Large intestine (tissue), 3 donors: ENCODE measurements around the gene SSH3. TPM values are rescaled to one million over a fixed set of nuclear protein-coding genes. Genes with fewer than 3 reads are reported as not detected.

Experiments used
- DNase-seq, 2 donors: peaks; one replicate each; pipeline versions ENCODE4 v3.0.0 to v3.0.0-alpha.2; 2013
- H3K27ac ChIP-seq: one replicate; pipeline ENCODE4 v1.5.1; 2013; ENCODE audit warnings: low read length
- H3K27me3 ChIP-seq: 2 replicates; pipeline ENCODE4 v1.6.1; 2013; ENCODE audit warnings: low read length; ENCODE audit not compliant: control insufficient read depth, insufficient read depth
- H3K36me3 ChIP-seq: 2 replicates; pipeline ENCODE4 v1.6.1; 2013; ENCODE audit warnings: low read length; ENCODE audit not compliant: control insufficient read depth, insufficient read depth
- H3K4me1 ChIP-seq: one replicate; pipeline ENCODE4 v1.6.1; 2013; ENCODE audit warnings: low read length; ENCODE audit not compliant: control insufficient read depth, insufficient read depth
- H3K4me3 ChIP-seq: one replicate; pipeline ENCODE4 v1.5.1; 2013; ENCODE audit warnings: low read length
- H3K9me3 ChIP-seq: one replicate; pipeline ENCODE4 v1.6.1; 2013; ENCODE audit warnings: mild to moderate bottlenecking, low read depth, low read length, moderate library complexity; ENCODE audit not compliant: control insufficient read depth
- WGBS: methylation state at CpG from one replicate; pipeline ENCODE4 v1.1.5; 2013; ENCODE audit warnings: low lambda C conversion rate; ENCODE audit not compliant: insufficient coverage; 5-methylcytosine and 5-hydroxymethylcytosine counted together
- polyA plus RNA-seq: library from polyadenylated mRNA; unstranded; fragments of 120-200 nt; gene quantifications from one replicate; pipeline ENCODE4 v1.2.1, GENCODE V29; 2013

Gene SSH3
- polyA plus RNA-seq, 1 donor = 36.4 TPM

DNA sequence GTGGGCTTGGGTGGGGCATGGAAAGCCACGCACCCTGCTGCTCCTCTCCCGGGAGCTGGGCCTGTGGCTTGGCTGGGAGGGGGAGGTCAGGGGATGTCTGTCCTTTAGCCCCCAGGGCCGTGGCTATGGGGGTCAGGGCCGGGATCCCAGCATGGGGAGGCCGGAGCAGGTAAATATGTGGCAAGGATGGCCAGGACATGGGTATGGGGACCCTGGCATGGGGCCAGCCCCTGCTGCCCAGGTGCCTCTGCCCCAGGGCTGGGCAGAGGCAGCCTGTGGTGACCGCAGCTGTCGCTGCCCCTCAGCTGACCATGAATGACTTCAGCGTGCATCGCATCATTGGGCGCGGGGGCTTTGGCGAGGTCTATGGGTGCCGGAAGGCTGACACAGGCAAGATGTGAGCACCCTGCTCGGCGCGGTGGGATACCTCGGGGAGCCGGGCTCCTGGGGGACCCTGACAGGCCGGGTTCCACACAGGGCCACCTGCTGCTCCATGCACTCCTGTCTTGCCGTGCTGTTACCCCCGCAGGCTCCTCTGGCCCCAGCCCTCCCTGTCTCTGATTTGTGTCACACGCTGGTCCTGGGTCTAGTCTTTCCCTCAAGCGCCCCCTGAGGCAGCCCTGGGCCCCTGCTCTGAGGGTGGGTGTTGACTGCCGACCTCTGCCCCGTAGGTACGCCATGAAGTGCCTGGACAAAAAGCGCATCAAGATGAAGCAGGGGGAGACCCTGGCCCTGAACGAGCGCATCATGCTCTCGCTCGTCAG, 22.4 kb upstream of the SSH3 start:
- Histone ChIP-seq H3K27ac (no peak overlapping the region), H3K4me3 (no peak overlapping the region), H3K27me3 (no peaks in the 10 kb centered on the region), H3K36me3 (peaks cover 92% of the 10 kb centered on the region), H3K4me1 (peaks cover 17% of the 10 kb centered on the region), H3K9me3 (no peaks in the 10 kb centered on the region)
- DNase-seq = no peak
- WGBS = no CpG with 5 or more reads among the region's 31 CpGs

DNA sequence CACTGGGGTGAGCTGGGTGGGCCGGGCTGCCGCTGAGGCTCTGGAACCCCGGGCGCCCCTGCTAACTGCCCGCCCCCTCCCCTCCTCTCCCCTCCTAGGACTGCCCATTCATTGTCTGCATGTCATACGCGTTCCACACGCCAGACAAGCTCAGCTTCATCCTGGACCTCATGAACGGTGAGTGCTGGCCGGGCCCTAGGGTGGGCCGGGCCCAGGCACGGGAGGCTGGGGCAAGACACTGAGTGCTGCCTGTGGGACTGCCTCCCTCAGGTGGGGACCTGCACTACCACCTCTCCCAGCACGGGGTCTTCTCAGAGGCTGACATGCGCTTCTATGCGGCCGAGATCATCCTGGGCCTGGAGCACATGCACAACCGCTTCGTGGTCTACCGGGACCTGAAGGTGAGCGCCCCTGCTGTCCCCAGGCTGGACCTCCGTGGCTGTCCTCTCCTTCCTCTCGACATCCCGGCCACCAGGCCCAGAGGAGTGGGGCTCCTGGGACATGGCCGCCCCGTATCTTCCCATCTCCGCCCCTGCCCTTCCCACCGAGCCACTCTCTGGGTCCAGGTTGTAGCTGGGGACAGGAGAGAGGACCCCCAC, 21.7 kb upstream of the SSH3 start:
- Histone ChIP-seq H3K4me3 (no peak overlapping the region), H3K4me1 (peaks cover 16% of the 10 kb centered on the region), H3K27ac (no peak overlapping the region), H3K27me3 (no peaks in the 10 kb centered on the region), H3K9me3 (no peaks in the 10 kb centered on the region), H3K36me3 (peaks cover 96% of the 10 kb centered on the region)
- no CpG with 5 or more reads among the region's 27 CpGs for WGBS
- DNase-seq = no peak

DNA sequence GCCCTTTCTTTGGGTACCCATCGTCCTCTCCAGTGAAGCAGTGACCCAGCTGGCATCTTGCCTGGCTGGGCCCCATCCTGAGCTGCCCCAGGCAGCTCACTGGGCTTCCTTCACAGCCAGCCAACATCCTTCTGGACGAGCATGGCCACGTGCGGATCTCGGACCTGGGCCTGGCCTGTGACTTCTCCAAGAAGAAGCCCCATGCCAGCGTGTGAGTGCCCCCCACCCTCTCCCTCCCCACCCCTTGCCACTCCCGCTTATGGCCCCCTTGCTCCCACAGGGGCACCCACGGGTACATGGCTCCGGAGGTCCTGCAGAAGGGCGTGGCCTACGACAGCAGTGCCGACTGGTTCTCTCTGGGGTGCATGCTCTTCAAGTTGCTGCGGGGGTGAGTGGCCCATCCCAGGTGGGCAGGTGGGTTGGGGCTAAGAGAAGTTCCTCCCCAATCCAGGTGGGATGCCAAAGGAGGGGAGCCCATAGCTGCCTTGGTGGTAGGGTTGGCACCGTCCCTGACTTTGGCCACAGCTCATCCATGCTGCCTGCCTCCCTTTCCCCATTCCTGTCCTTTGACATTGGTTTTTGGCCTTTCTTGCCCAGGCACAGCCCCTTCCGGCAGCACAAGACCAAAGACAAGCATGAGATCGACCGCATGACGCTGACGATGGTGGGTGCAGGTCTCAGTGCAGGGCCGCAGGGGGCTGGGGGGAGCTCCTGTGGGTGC, 21.0 kb upstream of the SSH3 start:
- WGBS = no CpG with 5 or more reads among the region's 20 CpGs
- no peak overlapping the region for H3K4me3 ChIP-seq
- H3K27ac ChIP-seq = no peak overlapping the region
- no peaks in the 10 kb centered on the region for H3K9me3 ChIP-seq
- no peak for DNase-seq
- H3K4me1 ChIP-seq = peaks cover 14% of the 10 kb centered on the region
- no peaks in the 10 kb centered on the region for H3K27me3 ChIP-seq
- peaks cover 98% of the 10 kb centered on the region for H3K36me3 ChIP-seq

DNA sequence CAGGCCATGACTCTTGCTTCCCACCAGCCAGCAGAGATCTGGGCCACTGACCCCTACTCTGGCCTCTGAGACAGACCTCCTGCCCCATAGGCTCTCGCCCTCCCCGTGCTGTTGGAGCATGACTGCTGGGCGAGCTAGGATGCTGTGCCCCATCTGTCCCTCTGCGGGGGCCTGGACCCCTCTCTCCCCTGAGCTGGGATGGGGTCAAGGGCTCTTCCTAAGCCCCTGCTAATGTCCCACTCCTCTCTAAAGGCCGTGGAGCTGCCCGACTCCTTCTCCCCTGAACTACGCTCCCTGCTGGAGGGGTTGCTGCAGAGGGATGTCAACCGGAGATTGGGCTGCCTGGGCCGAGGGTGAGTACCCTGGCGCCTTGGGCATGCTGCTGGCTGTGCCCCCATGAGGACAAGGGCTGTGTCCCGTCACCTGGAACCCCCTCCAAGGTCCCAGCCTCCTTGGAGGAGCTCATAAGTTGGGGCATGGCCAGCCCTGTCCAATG, 20.4 kb upstream of the SSH3 start:
- no peak overlapping the region for H3K4me3 ChIP-seq
- no peaks in the 10 kb centered on the region for H3K9me3 ChIP-seq
- no peaks in the 10 kb centered on the region for H3K27me3 ChIP-seq
- no peak for DNase-seq
- no CpG with 5 or more reads among the region's 11 CpGs for WGBS
- H3K36me3 ChIP-seq = peaks cover 95% of the 10 kb centered on the region
- H3K4me1 ChIP-seq = peaks cover 14% of the 10 kb centered on the region
- no peak overlapping the region for H3K27ac ChIP-seq

DNA sequence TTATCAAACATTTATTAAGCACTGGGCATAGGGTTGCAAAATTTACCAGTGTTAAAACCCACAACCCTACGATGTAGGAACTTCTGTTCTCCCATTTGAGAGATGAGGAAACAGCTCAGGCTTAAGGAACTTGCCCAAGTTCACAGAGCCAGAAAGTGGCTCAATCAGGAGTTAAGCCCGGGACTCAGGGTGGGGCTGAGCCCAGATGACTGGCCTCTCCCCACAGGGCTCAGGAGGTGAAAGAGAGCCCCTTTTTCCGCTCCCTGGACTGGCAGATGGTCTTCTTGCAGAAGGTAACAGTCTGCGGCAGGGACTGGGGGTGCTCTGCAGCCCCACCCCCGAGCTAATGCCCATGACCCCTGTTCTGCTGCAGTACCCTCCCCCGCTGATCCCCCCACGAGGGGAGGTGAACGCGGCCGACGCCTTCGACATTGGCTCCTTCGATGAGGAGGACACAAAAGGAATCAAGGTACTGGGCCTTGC, 19.8 kb upstream of the SSH3 start:
- H3K4me1 ChIP-seq = peaks cover 15% of the 10 kb centered on the region
- no peaks in the 10 kb centered on the region for H3K27me3 ChIP-seq
- no CpG with 5 or more reads among the region's 13 CpGs for WGBS
- no peak overlapping the region for H3K27ac ChIP-seq
- no peak for DNase-seq
- H3K4me3 ChIP-seq = no peak overlapping the region
- H3K9me3 ChIP-seq = no peaks in the 10 kb centered on the region
- peaks cover 89% of the 10 kb centered on the region for H3K36me3 ChIP-seq

DNA sequence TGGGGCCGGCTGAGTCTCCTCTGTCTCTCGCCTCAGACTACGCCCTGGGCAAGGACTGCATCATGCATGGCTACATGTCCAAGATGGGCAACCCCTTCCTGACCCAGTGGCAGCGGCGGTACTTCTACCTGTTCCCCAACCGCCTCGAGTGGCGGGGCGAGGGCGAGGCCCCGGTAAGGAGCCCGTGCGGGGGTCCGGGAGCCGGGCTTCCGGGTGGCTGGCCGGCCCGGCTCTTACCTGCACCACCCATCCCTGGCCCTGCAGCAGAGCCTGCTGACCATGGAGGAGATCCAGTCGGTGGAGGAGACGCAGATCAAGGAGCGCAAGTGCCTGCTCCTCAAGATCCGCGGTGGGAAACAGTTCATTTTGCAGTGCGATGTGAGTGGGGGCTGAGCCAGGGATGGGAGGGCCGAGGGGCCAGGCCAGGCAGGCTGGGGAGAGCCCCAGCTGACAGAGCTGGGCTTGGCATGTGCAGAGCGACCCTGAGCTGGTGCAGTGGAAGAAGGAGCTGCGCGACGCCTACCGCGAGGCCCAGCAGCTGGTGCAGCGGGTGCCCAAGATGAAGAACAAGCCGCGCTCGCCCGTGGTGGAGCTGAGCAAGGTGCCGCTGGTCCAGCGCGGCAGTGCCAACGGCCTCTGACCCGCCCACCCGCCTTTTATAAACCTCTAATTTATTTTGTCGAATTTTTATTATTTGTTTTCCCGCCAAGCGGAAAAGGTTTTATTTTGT, 18.4 kb upstream of the SSH3 start:
- peaks cover 20% of the 10 kb centered on the region for H3K4me1 ChIP-seq
- no peaks in the 10 kb centered on the region for H3K9me3 ChIP-seq
- WGBS = 99% methylated on average over 14 of the region's 45 CpGs
- no peak overlapping the region for H3K4me3 ChIP-seq
- no peak for DNase-seq
- H3K27me3 ChIP-seq = no peaks in the 10 kb centered on the region
- no peak overlapping the region for H3K27ac ChIP-seq
- H3K36me3 ChIP-seq = peaks cover 75% of the 10 kb centered on the region

DNA sequence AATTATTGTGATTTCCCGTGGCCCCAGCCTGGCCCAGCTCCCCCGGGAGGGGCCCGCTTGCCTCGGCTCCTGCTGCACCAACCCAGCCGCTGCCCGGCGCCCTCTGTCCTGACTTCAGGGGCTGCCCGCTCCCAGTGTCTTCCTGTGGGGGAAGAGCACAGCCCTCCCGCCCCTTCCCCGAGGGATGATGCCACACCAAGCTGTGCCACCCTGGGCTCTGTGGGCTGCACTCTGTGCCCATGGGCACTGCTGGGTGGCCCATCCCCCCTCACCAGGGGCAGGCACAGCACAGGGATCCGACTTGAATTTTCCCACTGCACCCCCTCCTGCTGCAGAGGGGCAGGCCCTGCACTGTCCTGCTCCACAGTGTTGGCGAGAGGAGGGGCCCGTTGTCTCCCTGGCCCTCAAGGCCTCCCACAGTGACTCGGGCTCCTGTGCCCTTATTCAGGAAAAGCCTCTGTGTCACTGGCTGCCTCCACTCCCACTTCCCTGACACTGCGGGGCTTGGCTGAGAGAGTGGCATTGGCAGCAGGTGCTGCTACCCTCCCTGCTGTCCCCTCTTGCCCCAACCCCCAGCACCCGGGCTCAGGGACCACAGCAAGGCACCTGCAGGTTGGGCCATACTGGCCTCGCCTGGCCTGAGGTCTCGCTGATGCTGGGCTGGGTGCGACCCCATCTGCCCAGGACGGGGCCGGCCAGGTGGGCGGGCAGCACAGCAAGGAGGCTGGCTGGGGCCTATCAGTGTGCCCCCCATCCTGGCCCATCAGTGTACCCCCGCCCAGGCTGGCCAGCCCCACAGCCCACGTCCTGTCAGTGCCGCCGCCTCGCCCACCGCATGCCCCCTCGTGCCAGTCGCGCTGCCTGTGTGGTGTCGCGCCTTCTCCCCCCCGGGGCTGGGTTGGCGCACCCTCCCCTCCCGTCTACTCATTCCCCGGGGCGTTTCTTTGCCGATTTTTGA, 17.5 kb upstream of the SSH3 start:
- H3K27me3 ChIP-seq = no peaks in the 10 kb centered on the region
- H3K9me3 ChIP-seq = no peaks in the 10 kb centered on the region
- DNase-seq = no peak
- H3K4me1 ChIP-seq = peaks cover 22% of the 10 kb centered on the region
- WGBS = 100% methylated on average over 1 of the region's 39 CpGs
- no peak overlapping the region for H3K27ac ChIP-seq
- peaks cover 74% of the 10 kb centered on the region for H3K36me3 ChIP-seq
- no peak overlapping the region for H3K4me3 ChIP-seq

DNA sequence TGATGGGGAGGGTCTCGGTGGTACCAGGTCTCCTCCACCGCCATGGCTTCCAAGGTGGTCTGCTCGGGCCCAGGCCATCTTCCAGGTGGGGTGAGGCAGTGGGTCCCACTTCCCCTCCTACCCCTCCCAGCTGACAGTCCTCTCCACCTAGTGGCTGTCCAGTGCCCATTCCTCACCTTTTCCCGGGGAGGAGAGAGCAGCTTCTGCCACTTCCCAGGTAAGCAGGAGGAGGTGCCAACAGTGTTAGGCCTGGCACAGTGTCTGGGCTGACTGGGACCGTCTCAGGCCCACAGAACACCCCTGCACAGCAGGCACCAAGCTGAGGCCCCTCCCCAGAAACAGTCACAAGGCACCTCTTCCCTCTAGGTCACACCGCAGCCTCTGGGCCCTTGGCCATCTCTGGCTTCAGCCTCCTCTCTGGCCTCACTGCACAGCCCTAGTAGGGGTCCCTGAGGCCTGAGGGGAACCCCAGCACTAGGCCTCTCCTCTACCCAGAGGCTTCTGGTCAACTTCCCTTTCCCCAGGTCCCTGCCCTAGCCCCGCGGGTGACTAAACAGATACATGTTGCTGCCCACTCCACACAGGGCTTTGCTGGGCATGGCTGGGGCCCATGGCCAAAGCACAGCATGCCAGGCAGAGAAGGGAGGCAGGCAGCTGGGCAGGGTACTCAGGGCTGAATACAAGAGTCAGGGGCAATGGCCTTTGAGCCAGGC, 16.6 kb upstream of the SSH3 start:
- Histone ChIP-seq H3K27ac (peak overlapping the region; percentile 79), H3K4me1 (peaks cover 22% of the 10 kb centered on the region), H3K27me3 (no peaks in the 10 kb centered on the region), H3K4me3 (no peak overlapping the region), H3K36me3 (peaks cover 72% of the 10 kb centered on the region), H3K9me3 (no peaks in the 10 kb centered on the region)
- no CpG with 5 or more reads among the region's 8 CpGs for WGBS
- DNase-seq = no peak
